Neutrophil (primary cell): ENCODE measurements around the gene A1CF.
"Not testable (repeated sequence)": the region's sequence is repeated elsewhere in the genome, so short reads cannot be mapped to it uniquely, and the experiment has no call there.

Experiments used
- H3K27ac ChIP-seq: fragments of 200-600 bp; sonication (generic); 2 replicates; pipeline ENCODE4 v1.5.1; 2016; ENCODE audit warnings: mild to moderate bottlenecking, moderate library complexity
- H3K27me3 ChIP-seq: fragments of 200-600 bp; sonication (generic); 2 replicates; pipeline ENCODE4 v1.6.0; 2016; ENCODE audit warnings: mild to moderate bottlenecking
- H3K36me3 ChIP-seq: fragments of 200-600 bp; sonication (generic); 2 replicates; pipeline ENCODE4 v1.5.1; 2017
- H3K4me1 ChIP-seq, 2 experiments: fragments of 200-600 bp in 1 of 2; sonication (generic) in 1 of 2; 1 replicate in 1 of 2; 2 replicates in 1 of 2; pipeline versions ENCODE4 v1.5.1 to v1.6.1; 2013 to 2016; ENCODE audit warnings: low read depth in 1 of 2, low read length in 1 of 2, mild to moderate bottlenecking in 1 of 2, moderate library complexity in 1 of 2; ENCODE audit not compliant: control insufficient read depth in 1 of 2, insufficient read depth in 1 of 2
- H3K4me3 ChIP-seq, 2 experiments: fragments of 200-600 bp in 1 of 2; sonication (generic) in 1 of 2; 1 replicate in 1 of 2; 2 replicates in 1 of 2; pipeline ENCODE4 v1.5.1; 2013 to 2016; ENCODE audit warnings: low read depth in 1 of 2, low read length in 1 of 2, mild to moderate bottlenecking in 1 of 2, moderate library complexity in 1 of 2
- H3K9me3 ChIP-seq: fragments of 200-600 bp; sonication (generic); 2 replicates; pipeline ENCODE4 v1.5.1; 2016
- CTCF ChIP-seq: fragments of 200-600 bp; sonication (generic); IDR thresholded peaks from 2 replicates; pipeline ENCODE4 v1.5.1; 2016; ENCODE audit warnings: antibody characterized with exemption

A1CF gene

GRCh38 chr10:50896721-50897120 lies 11.3 kb upstream of the A1CF start:
- Histone ChIP-seq H3K27ac (no peak overlapping the region), H3K9me3 (no peaks in the 10 kb centered on the region), H3K4me1 (no peaks in the 10 kb centered on the region), H3K36me3 (no peaks in the 10 kb centered on the region), H3K27me3 (no peaks in the 10 kb centered on the region), H3K4me3 (no peak overlapping the region)
- TF ChIP-seq CTCF: no peak

GRCh38 chr10:50894312-50894711 lies 8.9 kb upstream of the A1CF start:
- no peak for TF ChIP-seq CTCF
- no peaks in the 10 kb centered on the region for H3K36me3 ChIP-seq
- no peaks in the 10 kb centered on the region for H3K4me1 ChIP-seq
- no peaks in the 10 kb centered on the region for H3K9me3 ChIP-seq
- no peak overlapping the region for H3K27ac ChIP-seq
- no peak overlapping the region for H3K4me3 ChIP-seq
- H3K27me3 ChIP-seq: no peaks in the 10 kb centered on the region

GRCh38 chr10:50892467-50892866 lies 7.0 kb upstream of the A1CF start:
- no peak for TF ChIP-seq CTCF
- Histone ChIP-seq H3K9me3 (no peaks in the 10 kb centered on the region), H3K27ac (no peak overlapping the region), H3K27me3 (no peaks in the 10 kb centered on the region), H3K4me3 (no peak overlapping the region), H3K4me1 (no peaks in the 10 kb centered on the region), H3K36me3 (no peaks in the 10 kb centered on the region)

- no peak overlapping the region for H3K27ac ChIP-seq
- no peak for TF ChIP-seq CTCF
- H3K36me3 ChIP-seq: no peaks in the 10 kb centered on the region
- no peaks in the 10 kb centered on the region for H3K4me1 ChIP-seq
- H3K4me3 ChIP-seq: no peak overlapping the region
- no peaks in the 10 kb centered on the region for H3K9me3 ChIP-seq
- no peaks in the 10 kb centered on the region for H3K27me3 ChIP-seq
These were observed 1.1 kb downstream of the A1CF start for GRCh38 chr10:50884302-50884701.

- no peaks in the 10 kb centered on the region for H3K36me3 ChIP-seq
- no peak for TF ChIP-seq CTCF
- no peaks in the 10 kb centered on the region for H3K9me3 ChIP-seq
- H3K4me3 ChIP-seq: no peak overlapping the region
- no peak overlapping the region for H3K27ac ChIP-seq
- H3K27me3 ChIP-seq: no peaks in the 10 kb centered on the region
- H3K4me1 ChIP-seq: no peaks in the 10 kb centered on the region
These were observed 1.8 kb downstream of the A1CF start for GRCh38 chr10:50883629-50884028.

GRCh38 chr10:50882540-50882983 lies 2.9 kb downstream of the A1CF start:
- no peak overlapping the region for H3K27ac ChIP-seq
- no peaks in the 10 kb centered on the region for H3K36me3 ChIP-seq
- no peaks in the 10 kb centered on the region for H3K4me1 ChIP-seq
- no peak for TF ChIP-seq CTCF
- no peak overlapping the region for H3K4me3 ChIP-seq
- H3K27me3 ChIP-seq: no peaks in the 10 kb centered on the region
- no peaks in the 10 kb centered on the region for H3K9me3 ChIP-seq

- H3K4me1 ChIP-seq, H3K9me3 ChIP-seq, H3K4me3 ChIP-seq, H3K36me3 ChIP-seq, H3K27ac ChIP-seq, H3K27me3 ChIP-seq: not testable (repeated sequence)
These were observed 4.4 kb downstream of the A1CF start for GRCh38 chr10:50881046-50881445.
